NCI-H774 (cell line): ENCODE results near the gene CRABP2.
A peak's percentile ranks its signal among the peaks of the same experiment; 100 is the strongest.

ENCODE experiments used
- DNase-seq: peaks from one replicate; lab custom pipeline; 2025; lab: John Stamatoyannopoulos, UW

The CRABP2 gene

DNA sequence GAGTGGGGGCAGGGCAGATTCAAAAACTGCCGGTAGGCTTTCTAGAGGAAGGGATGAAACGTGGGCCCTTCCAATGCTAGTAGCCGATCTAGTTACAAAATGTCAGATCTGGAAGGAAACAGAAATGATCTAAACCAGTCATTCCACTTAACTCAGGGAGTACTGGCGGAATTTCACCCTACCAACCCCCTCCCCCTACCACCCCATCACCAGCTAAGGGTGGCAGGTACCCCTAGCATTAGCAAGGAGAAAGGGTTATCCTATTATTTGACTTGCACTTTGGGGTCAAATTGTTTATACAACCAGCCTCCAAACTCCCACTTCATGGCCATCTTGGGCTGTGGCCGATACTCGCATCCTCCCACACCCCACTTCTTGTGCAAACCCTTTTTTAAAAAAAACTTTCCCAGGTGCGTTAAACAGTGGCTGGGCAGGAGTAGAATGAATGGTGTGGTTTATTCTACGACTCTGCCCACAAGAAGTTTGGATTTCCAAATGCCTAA, 36.1 kb upstream of the CRABP2 start:
- DNase-seq = peak; percentile 23

DNA sequence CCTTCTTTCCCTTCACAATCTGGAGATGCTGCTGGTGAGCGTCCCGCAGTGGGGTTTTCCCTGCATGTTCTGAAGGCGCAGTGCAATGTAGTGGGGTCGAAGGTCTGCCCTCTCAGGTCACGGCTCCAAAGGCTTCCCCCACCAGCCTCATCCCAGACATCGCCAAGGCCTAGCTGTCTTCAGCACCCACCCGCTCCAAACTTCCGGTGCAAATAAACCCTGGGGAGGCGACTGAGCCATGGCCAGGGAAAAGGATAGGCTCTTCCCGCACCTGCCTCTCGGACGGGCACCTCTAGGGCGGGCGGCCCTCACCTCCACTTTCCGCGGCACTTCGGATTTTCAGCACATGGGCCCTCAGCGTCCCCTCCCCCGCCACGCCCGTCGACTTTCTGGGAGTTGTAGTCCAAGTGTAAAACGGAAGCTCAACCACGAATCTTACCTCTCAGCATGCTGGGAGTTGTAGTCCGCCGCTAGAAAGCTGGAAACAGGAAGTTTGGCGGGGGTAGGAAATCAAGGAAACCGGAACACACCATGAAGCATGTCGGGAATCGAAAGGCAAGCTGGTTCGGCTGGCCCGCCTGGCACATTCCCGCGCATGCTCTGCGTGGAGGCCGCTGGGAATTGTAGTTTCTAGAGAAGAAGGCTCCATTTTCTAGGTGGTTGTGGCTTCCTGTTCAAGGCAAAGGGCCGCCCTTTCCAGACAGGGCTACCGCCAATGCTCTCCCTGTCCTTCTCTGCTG, 35.5 kb upstream of the CRABP2 start, which contains the start of gene MRPL24:
Gene MRPL24 (minus strand): TSS at position 348 of the 740 bp plus-strand sequence. CDS start 2,384 bp downstream, outside the sequence.
- peak; percentile 99 for DNase-seq

DNA sequence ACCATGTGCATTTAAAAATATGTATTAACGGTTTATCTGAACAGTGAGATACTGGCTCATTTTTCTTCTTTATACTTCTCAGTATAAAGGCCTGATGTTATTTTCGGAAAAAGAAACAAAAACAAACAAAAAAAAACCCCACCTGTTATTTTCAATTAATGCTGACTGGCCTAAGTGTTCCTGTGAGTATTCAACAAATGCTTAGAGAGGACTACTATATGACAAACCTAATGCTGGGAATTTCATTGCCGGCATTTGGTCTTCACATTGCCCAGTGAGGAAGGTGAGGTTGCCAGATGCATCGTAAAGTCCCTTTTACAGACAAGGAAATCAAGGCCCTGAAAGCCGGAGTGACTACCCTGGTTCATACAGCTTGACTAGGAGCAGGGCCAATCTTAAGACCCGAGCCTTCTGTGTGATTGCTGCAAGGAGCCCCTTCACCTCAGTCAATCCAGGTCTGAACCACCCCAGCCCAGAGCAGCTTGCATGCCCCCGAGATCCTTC, 34.9 kb upstream of the CRABP2 start:
- no peak for DNase-seq

DNA sequence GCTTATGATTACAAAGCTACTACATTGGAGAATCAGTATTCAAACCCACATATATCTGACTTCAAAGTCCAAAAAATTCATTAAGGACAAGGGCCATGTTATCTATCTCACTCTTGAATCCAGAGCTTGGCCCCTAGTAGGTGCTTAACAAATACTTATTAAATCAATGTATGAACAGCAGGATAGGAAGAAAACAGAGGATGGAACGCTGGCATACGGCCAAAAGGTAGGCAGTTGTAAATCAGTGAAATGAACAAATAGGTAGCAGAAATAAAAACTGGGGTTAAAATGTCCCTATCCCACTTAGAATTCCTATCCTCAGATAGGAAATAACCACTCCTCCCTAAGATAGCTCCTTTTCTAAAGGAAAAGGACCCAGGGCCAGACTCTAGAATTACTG, 33.5 kb upstream of the CRABP2 start:
- no peak for DNase-seq

DNA sequence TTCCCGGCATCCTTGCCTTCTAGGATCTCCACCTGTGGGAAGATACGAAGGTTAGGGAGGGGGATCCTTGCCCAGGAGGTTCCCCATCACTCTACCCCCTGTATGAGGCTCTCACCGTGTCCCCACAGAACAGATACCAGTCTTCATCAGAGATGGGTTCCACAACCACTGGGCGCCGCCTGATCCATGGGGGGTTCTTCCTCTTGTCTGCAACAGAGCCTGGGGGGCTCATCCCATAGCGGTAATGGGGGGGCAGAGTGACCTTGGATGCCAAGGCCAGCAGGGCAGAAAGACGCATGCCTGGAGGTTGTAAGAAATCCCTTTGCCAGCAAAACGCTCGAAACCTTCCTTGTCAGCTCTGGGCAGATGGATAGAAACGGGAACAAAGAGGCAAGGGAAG, 33.0 kb upstream of the CRABP2 start:
- DNase-seq = no peak

DNA sequence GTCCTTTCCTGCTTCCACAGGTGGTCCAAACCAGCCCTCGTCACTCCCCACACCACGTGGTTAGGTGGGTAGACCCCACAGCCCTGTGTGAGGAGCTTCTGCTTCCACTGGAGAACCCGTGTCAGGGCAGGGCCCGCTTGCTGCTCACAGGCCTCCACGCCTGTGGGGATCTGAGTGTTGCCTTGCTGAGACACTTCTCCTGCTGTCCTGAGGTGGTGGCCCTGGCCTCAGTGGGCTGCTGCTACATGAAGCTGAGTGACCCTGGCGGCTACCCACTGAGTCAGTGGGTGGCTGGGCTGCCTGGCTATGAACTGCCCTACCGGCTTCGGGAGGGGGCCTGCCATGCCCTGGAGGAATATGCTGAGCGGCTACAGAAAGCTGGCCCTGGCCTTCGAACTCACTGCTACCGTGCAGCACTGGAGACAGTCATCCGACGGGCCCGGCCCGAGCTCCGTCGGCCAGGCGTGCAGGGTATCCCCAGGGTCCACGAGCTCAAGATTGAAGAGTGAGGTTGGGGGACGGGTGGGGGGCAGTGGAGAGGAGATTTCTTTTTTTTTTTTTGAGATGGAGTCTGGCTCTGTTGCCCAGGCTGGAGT, 28.7 kb upstream of the CRABP2 start:
- DNase-seq = no peak

DNA sequence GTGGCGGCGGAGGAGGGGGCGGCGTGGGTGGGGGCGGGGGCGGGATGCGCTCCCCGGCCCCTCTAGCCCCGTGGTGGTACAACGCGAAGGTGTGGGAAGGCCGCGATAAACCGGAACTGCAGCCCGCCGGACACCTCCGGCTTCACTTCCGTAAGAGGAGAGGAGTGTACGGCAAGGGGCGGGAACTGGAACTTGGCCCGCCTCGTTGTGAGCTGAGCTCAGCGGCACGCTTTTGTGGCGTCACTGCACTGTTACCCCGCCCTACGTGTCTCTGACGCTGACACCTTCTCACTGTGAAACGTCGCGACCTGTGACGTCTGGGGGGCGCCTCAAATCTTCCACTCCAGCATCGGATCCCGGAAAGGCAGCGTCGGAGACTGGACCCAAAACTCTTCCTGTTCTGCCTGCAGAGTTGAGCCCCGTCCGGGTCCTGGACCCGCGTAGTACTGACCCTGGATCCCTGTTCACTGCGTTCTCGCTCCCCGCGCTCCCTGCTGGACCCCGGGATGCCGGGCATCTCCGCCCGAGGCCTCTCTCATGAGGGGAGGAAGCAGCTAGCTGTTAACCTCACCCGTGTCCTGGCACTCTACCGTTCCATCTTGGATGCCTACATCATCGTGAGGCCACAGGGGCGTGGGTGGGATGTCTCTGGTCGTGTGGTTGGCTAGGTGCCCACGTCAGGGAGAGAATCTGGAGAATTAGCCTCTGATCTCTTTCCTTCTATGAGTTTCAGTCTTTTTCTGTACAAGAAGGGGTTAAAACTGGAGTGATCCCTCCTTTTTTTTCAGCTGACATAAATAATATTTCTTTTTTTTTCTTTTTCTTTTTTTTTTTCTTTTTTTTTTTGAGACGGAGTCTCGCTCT, 23.4 kb upstream of the CRABP2 start, which contains the start of gene ISG20L2:
Gene ISG20L2 (minus strand): TSS at position 168 of the 864 bp plus-strand sequence. CDS start 1,114 bp downstream, outside the sequence.
- peak; percentile 99 for DNase-seq

DNA sequence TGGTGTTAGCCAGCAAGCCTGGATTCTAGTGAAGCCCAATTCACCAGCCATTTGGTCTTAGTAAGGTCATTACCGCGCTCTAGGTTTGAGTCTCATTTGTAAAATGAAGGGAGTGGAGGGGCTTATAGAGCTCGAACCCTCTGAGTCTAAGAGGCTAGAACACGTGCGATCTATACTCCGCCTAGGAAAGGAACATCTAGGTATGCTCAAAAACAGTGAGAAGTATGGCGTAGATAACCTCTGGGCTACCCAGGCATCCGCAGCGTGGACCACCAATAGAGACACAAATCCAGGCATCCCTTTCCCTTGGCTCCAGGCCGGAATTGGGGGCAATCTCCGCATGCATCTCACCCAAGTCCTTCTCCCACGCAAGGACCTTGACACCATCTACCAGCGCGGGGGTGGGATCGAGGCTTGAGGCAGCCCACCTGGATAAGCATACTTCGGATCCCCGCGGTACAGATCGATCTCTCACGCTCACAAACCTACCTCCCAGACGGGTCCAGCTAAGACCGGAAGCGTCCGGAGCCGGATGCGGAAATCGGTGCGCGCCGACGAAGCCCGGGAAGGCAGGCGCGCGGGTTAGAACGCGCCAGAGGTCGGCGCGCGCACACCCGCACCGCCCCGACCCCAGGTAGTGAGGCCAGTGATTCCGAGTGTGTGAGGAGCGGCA, 22.7 kb upstream of the CRABP2 start, which contains the start of gene METTL25B:
Gene METTL25B (plus strand): TSS at position 544 of the 673 bp plus-strand sequence. CDS start 636 bp downstream, outside the sequence.
- DNase-seq = peak; percentile 91

DNA sequence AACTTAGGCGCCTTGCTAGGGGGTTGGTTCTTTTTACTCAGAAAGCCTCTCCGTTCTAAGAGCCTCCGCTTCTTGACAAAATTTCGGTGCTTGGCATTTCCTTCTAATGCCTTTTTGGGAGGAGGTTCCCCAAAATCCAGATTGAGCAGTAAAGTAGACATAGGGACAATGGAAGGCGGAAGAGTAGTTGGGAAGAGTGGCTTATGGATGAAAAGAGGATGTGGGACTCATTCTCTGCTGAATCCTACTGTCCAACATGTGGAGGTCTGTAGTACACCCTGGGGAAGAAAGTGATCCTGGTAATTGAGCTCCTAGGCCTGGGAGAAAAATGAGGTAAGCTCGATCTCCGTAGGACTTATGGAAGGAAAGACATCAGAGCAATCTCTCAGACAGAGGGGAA, 22.1 kb upstream of the CRABP2 start:
- DNase-seq = no peak

DNA sequence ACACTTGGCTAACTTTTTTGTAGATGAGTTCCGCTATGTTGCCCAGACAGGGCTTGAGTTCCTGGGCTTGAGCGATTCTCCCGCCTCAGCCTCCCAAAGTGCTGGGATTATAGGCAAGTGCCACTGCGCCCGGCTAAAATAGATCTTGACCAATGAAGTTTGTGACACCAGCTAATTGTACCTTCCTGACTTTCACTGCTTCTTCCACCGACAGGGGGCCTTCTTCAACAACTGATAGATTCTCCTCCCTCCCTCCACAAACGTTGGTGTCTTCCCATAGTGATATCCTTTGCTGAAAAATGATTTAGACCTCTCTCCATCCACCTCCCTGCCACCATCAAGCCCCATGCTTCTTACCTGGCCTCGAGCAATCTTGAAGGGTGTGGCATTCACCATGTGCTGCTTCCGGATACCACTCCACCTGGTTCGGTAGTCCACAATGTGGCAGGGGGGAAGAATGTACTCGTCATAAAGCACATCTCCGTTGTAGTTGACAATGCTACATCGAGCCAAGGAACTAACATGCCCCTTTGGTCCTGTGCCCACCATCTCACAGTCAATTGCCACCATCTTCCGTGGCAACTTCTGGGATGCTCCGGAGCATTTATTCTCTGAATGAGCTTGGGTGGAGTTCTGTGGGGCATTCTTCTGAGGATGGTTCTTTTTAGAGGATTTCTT, 21.3 kb upstream of the CRABP2 start:
- DNase-seq = peak; percentile 16

DNA sequence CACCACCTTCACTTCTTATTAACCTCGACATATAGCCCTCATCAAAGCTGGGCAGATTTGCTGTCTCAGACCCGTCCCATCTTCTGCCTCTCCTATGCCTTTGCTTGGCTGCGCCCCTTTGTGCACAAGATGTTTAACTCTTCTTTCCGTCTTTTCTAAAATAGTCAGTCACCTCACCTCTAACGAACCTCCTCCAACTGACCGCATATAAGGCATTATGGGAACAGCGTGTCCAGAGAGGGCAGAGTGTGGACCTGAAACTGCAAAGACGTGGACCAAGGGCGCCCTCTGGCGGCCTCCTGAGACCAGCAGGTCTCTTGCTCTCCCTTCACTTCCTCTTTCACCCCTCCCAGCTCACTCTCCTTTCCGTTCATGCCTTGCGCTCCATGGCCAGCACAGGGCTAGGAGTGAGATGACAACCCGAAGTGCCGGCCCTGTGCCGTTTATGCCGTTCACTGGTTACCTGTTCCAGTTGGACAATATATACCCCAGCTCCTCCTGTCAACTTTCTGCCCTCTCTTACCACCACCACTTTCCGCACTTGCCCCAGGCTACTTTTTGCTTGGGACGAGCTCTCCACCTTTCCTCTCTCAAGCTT, 20.4 kb upstream of the CRABP2 start:
- DNase-seq = peak; percentile 78

DNA sequence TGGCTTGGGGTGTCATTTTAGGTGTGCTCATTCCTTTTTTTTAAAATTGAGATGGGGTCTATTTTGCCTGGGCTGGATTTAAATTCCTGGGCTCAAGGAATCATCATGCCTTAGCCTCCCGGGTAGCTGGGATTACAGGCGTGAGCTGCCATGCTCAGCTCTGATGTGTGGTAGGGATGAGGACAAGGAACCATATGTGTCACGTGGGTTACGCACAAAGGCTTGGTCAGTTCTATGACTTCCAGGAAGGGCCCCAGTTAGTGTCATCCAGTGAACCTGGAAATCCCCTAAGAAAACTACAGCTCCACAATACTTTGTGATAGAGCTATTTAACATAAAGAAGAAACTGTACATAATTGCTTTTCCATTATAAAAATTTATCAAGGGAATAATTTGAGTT, 16.2 kb upstream of the CRABP2 start:
- DNase-seq = no peak

DNA sequence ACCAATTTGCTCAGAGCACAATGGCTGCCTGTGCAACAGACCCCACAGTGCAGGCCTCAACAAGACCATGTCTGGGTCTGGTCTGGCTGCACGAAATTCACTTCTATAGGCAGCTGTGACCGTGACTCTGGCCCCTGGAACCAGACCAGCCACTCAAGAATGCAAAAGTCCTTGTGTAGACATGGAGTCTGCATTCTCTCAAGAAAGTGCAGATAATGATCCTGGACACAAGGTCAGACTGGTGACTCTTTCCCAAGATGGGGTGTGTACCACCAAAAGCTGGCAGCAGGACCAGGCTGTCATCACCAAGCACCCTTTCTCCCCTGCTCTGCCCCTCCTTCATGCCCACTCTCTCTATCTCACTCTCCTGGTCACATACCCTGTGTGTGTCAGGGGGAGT, 15.7 kb upstream of the CRABP2 start:
- DNase-seq = no peak

DNA sequence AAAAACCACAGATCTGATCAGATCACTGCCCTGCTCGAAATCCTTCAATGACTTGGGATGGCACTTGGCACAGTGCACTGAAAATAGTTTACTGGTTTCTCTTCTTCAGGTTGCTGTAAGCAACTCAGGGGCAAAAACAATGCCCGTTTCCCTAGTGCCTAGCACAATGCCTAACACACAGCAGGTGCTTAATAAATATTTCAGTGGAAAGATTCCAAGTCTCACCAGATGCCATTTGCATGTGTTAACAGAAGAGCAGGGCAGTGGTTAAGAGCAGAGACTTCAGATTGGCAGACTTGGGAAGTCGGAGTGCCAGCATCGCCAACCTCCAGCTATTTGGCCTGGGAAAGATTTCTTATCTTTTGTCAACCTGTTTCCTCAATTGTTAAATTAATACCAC, 12.0 kb upstream of the CRABP2 start:
- no peak for DNase-seq

DNA sequence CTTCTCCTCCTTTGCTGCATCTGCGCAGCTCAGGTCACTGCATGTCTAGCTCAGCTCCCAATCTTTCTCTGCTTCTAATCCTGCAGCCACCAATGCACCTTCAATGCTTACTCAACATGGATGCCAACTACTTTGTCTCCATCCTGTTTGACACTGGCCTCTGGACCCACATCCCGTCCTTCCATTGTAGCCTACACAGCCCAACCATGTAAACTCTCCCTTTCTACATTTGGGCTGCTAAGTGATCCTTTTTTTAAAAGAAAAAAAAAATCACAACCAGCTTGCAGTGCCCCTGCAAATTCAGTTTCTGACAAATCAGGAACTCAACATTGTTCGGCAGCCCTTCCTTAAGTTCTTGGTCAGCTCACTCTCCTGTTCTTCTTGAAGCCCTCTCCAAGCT, 9.4 kb upstream of the CRABP2 start:
- no peak for DNase-seq

DNA sequence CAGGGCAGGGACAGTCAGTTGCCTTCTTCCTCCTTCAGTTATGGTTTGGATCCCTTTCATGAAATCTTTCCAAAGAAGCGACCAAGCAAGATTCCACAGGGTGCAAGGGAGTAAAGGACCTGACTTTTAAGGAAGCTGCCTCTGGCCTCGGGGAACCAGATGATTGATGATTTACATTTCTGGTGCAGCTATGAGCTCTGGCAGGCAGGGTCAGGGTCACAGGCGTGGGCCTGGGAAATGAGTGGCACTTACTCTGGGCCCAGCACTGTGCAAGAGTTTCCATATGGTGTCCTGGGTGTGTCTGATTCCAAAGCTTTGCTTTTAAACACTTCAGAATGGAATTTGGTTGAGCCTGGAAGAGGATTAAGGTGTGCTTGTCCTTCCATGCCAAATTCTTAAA, 7.2 kb upstream of the CRABP2 start:
- DNase-seq = no peak

DNA sequence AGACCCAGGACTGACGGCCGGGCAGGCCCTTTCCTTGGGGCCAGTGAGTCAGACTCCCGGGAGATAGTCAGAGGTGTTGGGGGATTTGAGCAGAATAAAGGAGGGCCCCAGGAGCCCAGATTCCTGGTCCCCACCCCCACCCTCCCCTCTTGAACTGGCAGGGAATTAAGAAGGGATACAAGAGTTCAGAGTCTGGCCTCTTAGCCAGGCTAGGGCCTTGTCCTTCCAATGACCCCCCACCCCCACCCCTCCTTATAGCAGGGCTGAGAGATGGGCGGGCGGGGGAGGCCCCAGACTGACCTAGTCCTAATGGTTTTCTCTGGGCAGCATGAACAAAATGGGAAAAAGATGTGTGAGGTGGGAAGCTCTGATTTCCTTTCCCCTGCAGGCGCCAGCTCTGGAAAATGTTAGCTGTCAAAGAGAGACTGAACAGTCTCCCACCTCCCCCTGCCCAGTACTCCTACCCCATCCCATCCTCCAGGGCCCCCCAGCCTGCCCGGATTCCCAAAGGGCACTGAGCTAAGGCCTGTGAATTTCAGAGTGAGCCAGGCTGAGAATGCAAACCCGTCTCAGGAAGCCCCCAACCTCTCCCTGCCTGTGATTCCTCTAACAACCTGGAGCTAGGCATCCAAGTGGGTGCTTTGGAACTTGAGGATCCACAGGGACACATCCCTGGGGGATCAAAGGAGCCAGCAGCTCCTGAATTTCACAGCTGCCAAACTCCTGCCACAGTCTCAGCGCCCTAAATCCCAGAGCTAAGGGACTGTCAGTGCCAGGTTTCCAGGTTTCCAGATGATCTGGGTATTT, 5.8 kb upstream of the CRABP2 start:
- DNase-seq = no peak

DNA sequence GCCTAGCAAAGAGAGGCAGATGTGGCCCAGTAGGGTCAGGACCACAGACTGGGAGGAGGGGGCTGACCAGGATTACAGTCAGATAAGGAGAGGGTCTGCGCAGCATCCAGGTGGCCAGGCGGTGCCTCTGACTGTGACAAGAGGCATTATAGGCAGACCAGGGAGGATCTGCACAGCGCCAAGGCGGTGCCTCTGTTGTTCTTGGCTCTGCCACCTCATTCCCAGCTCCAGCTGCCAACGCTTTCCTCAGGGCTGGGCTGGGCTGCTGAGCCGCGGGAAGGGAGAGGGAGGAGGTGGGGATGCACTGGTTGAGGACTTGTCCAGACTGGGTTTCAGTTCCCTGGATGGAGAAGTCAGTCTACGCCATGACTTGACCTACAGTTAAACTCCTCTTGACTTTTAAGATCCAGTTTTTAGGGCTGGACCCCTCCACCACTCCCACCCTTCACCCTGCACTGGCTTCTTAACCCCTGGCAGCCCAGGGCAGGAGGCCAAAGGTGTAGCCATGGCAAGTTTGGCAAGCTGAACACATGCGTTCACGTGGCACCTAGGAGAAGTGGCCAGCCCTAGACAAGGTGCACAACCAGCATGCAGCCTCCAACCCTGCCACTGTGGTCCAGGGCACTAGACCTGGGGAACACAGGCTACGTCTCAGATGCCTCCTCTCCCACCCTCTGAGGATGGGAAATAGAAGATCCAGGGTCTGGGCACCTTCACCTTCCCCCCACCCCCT, 4.5 kb upstream of the CRABP2 start:
- DNase-seq = no peak

DNA sequence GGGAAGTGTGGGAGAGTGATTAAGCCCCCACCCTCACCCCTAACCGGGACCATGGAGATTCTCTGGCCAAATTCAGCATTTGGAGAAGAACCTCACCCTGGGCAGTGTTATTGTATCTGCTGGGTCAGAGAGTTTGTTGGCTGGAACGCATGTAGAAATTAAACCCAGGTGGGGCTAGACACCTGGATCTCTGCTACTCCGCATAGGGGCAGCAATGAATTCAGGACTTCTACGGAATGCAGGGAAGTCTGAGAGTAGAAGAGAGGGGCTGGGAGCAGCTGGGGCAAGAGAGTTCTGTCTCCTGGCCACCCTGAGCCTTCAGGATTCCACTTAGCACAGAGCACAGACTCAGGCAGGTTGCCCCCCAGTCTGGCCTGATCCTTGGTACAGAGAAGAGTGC, 3.6 kb upstream of the CRABP2 start:
- DNase-seq = no peak
